Thyroid gland (tissue), 4 donors: Measurements from ENCODE around the gene KCNJ6.

Experiments used
- POLR2A ChIP-seq, 2 donors: fragments of 450-650 bp; IDR thresholded peaks; one replicate each; pipeline ENCODE4 v1.6.1; 2017; ENCODE audit warnings: antibody characterized with exemption in 2 of 2, mild to moderate bottlenecking in 2 of 2, moderate library complexity in 1 of 2
- TF ChIP-seq, protein P1 (sequence below), 6 experiments: fragments of 200-600 bp in 3 of 6; fragments of 450-650 bp in 3 of 6; sonication (generic) in 3 of 6; IDR thresholded peaks; one replicate each; pipeline ENCODE4 v1.5.1; 2016 to 2019; ENCODE audit warnings: antibody characterized with exemption in 6 of 6, mild to moderate bottlenecking in 2 of 6, inconsistent platforms in 1 of 6, moderate library complexity in 1 of 6

DNA sequence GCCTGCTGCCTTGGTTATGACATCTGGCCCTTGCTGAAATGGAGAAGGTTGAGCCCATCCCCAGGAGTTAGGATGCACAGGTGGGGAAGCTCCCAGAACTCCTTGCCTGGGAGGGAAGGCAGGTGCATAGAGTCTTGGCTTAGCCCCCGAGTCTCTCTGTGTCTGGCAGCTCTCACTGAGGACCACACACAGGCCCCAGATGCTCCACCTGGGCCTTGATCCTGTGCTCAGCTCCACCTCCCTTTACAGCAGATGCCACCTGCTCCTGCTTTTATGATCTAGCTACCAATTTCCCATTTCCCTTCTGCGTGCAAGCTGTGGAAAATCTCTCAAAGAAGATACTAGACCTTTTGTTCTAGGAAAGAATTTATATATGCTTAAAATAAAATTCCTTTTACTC, 28.8 kb upstream of the KCNJ6 start:
- TF ChIP-seq, protein P1, sequence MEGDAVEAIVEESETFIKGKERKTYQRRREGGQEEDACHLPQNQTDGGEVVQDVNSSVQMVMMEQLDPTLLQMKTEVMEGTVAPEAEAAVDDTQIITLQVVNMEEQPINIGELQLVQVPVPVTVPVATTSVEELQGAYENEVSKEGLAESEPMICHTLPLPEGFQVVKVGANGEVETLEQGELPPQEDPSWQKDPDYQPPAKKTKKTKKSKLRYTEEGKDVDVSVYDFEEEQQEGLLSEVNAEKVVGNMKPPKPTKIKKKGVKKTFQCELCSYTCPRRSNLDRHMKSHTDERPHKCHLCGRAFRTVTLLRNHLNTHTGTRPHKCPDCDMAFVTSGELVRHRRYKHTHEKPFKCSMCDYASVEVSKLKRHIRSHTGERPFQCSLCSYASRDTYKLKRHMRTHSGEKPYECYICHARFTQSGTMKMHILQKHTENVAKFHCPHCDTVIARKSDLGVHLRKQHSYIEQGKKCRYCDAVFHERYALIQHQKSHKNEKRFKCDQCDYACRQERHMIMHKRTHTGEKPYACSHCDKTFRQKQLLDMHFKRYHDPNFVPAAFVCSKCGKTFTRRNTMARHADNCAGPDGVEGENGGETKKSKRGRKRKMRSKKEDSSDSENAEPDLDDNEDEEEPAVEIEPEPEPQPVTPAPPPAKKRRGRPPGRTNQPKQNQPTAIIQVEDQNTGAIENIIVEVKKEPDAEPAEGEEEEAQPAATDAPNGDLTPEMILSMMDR (IDR thresholded peaks at IDR 0.05) = no peak
- TF ChIP-seq POLR2A (IDR thresholded peaks at IDR 0.05) = no peak
